HFFc6 (cell line): ENCODE results near the gene SSBP3. TPM values are rescaled to one million over a fixed set of nuclear protein-coding genes. Genes with fewer than 3 reads are reported as not detected.

ENCODE experiments used
- DNase-seq: peaks from one replicate; pipeline ENCODE4 v3.0.0-alpha.2; 2018
- H3K27ac Mint-ChIP-seq: 2 replicates; pipeline ENCODE4 v1.8.0; 2020; ENCODE audit warnings: mild to moderate bottlenecking, mixed read lengths
- H3K27me3 Mint-ChIP-seq: 2 replicates; pipeline ENCODE4 v1.8.0; 2021; ENCODE audit warnings: mild to moderate bottlenecking, moderate library complexity, mixed read lengths; ENCODE audit not compliant: insufficient read depth
- H3K36me3 Mint-ChIP-seq: 2 replicates; pipeline ENCODE4 v1.8.0; 2021; ENCODE audit warnings: low read depth, mixed read lengths
- H3K4me1 Mint-ChIP-seq: 2 replicates; pipeline ENCODE4 v1.8.0; 2020; ENCODE audit warnings: low read depth, mixed read lengths
- H3K4me3 Mint-ChIP-seq: 2 replicates; pipeline ENCODE4 v1.8.0; 2020; ENCODE audit warnings: mild to moderate bottlenecking, moderate library complexity, mixed read lengths
- H3K9me3 Mint-ChIP-seq: 2 replicates; pipeline ENCODE4 v1.8.0; 2020; ENCODE audit warnings: mild to moderate bottlenecking, mixed read lengths
- CTCF ChIP-seq: fragments of 200-600 bp; sonication (generic); IDR thresholded peaks from 2 replicates; pipeline ENCODE4 v1.5.0; 2021; ENCODE audit warnings: antibody characterized with exemption, mild to moderate bottlenecking
- total RNA-seq, 6 experiments: library from RNA; stranded (reverse); fragmentation: NEBNext Ultra II Directional; extraction: Animal tissue kit (Norgen Biotek cat#: 25700); gene quantifications; 2 replicates in 1 of 6; 3 replicates in 5 of 6; pipeline ENCODE4 v1.2.3, GENCODE V29; 2021

The SSBP3 gene
- total RNA-seq, 6 experiments from 2014 or later = 42.3 to 72.2 (median 58.1) TPM

- H3K4me3 Mint-ChIP-seq = no peak overlapping the region
- no peak for TF ChIP-seq CTCF
- H3K27ac Mint-ChIP-seq = no peak overlapping the region
- no peaks in the 10 kb centered on the region for H3K9me3 Mint-ChIP-seq
- no peak for DNase-seq
- peaks cover 38% of the 10 kb centered on the region for H3K4me1 Mint-ChIP-seq
- peaks cover 3% of the 10 kb centered on the region for H3K27me3 Mint-ChIP-seq
- H3K36me3 Mint-ChIP-seq = no peaks in the 10 kb centered on the region
Measured at GRCh38 chr1:54271341-54271740, 134.9 kb downstream of the SSBP3 start.

DNA sequence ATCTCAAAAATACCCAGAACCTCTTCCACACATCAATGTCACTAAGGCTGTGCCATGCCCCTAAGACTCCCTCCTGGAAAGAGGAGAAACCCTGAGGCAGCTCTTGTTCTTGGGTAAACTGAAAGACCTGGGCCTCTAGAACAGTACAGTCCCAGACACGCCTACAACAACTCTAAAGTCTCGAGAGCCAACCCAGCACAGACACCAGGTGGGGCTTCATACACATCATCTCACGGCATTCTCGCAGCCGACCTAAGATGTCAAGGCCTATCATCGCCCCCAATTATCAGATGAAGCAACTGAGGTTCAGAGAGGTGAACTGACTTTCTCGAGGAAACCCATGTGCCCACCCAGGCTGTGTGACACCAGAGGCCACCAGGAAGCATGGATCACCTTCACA is 135.7 kb downstream of the SSBP3 start:
- no peak overlapping the region for H3K4me3 Mint-ChIP-seq
- H3K36me3 Mint-ChIP-seq = no peaks in the 10 kb centered on the region
- H3K27ac Mint-ChIP-seq = no peak overlapping the region
- peaks cover 3% of the 10 kb centered on the region for H3K27me3 Mint-ChIP-seq
- no peak for TF ChIP-seq CTCF
- DNase-seq = no peak
- peaks cover 32% of the 10 kb centered on the region for H3K4me1 Mint-ChIP-seq
- no peaks in the 10 kb centered on the region for H3K9me3 Mint-ChIP-seq

- Mint-ChIP-seq H3K27me3 (no peaks in the 10 kb centered on the region; the same call in 1 of the 2 replicates), H3K36me3 (no peaks in the 10 kb centered on the region), H3K9me3 (no peaks in the 10 kb centered on the region), H3K27ac (no peak overlapping the region), H3K4me3 (no peak overlapping the region), H3K4me1 (peaks cover 16% of the 10 kb centered on the region)
- no peak for DNase-seq
- no peak for TF ChIP-seq CTCF
Measured at GRCh38 chr1:54268762-54269297, 137.4 kb downstream of the SSBP3 start.

DNA sequence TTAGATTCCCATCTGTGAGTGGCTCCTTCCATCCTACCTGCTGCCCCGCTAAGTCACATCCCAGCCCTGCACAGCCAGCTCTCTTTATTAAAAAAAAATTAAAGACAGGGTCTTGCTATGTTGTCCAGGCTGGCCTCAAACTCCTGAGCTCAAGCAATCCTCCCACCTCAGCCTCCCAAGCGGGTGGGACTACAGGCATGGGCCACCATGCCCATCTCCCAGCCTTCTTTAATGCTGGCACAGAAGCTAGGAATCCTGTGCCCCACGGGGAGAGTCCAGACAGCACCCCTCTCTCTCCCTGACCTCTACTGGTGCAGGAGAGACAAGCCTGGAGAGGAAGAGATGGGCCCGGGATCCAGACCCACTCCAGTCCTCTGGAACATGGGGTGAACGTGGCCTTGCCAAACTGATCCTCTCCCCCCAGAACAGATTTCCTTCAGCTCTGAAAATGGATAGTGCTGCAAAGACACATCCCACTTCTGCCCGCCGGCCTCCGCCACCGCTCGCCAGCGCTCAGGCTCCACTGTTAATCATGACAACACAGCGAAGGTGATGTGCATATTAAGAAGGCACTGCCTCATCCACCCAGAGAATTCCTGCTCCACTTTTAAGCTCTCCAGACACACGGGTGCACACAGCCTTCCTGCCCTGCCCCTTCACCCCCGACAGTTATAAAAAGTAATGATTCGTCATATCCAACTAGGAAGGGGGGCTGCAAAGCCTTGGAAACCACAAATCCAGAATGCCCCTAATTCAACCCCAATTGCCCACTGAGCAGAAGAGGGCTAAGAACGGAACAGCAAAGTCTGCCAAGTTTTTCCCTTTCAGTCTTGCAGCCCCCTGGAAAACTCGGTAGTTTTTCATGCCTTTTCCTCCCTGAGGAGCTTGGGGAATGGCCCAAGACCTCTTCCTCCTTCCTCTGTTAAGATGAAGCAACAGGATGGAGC is 138.1 kb downstream of the SSBP3 start:
- Mint-ChIP-seq H3K27me3 (no peaks in the 10 kb centered on the region; the same call in 1 of the 2 replicates), H3K4me1 (peaks cover 9% of the 10 kb centered on the region), H3K36me3 (no peaks in the 10 kb centered on the region), H3K9me3 (no peaks in the 10 kb centered on the region), H3K4me3 (no peak overlapping the region), H3K27ac (no peak overlapping the region)
- TF ChIP-seq CTCF = no peak
- DNase-seq = no peak

DNA sequence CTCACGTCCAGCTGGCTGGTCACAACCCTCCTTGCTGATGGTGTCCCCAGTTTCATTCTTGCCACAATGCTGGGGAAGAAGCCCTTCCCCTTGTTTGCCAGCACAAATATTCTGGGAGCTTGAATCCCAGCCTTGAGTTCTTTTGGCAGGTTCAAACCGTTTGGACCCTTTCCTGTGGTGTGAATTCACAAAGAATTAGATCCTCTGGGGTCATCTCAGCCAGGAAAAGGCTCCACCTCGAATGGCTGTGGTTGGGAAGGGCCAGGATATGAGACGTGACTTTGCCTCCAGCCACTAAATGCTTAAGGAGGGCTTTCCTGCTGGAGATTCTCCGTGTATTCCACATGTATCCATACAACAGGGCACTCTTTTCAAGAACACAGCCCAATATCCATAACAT is 139.3 kb downstream of the SSBP3 start:
- TF ChIP-seq CTCF = no peak
- Mint-ChIP-seq H3K9me3 (no peaks in the 10 kb centered on the region), H3K27ac (no peak overlapping the region), H3K4me1 (no peaks in the 10 kb centered on the region), H3K27me3 (no peaks in the 10 kb centered on the region; the same call in 1 of the 2 replicates), H3K4me3 (no peak overlapping the region), H3K36me3 (no peaks in the 10 kb centered on the region)
- no peak for DNase-seq
